GM19463 (cell line): ENCODE data around the gene ADGRG6.
A peak's percentile ranks its signal among the peaks of the same experiment; 100 is the strongest.

ENCODE experiments used
- ATAC-seq: cut with Tn5 transposase; IDR thresholded peaks from one replicate; pipeline ENCODE4 v1.9.1; 2021; ENCODE audit warnings: mild to moderate bottlenecking, moderate library complexity; ENCODE audit not compliant: unreplicated experiment

Gene ADGRG6

GRCh38 chr6:142374091-142374770, 72.4 kb downstream of the ADGRG6 start:
- ATAC-seq = no peak

- no peak for ATAC-seq
Observed at GRCh38 chr6:142374965-142375733, 73.3 kb downstream of the ADGRG6 start.

- ATAC-seq = no peak
Observed at GRCh38 chr6:142376115-142376514, 74.3 kb downstream of the ADGRG6 start.

- ATAC-seq = peak; percentile 35
Observed at GRCh38 chr6:142376800-142377496, 75.1 kb downstream of the ADGRG6 start.

- ATAC-seq = no peak
Observed at GRCh38 chr6:142377497-142377848, 75.7 kb downstream of the ADGRG6 start.

- ATAC-seq = no peak
Observed at GRCh38 chr6:142378138-142378875, 76.5 kb downstream of the ADGRG6 start.

GRCh38 chr6:142380626-142381025, 78.8 kb downstream of the ADGRG6 start:
- no peak for ATAC-seq

GRCh38 chr6:142381181-142381580, 79.4 kb downstream of the ADGRG6 start:
- no peak for ATAC-seq

GRCh38 chr6:142381845-142382378, 80.1 kb downstream of the ADGRG6 start:
- no peak for ATAC-seq

- no peak for ATAC-seq
Observed at GRCh38 chr6:142384519-142385254, 82.9 kb downstream of the ADGRG6 start.

- ATAC-seq = no peak
Observed at GRCh38 chr6:142385352-142385751, 83.5 kb downstream of the ADGRG6 start.

- no peak for ATAC-seq
Observed at GRCh38 chr6:142386657-142387056, 84.8 kb downstream of the ADGRG6 start.

GRCh38 chr6:142387997-142388815, 86.4 kb downstream of the ADGRG6 start:
- no peak for ATAC-seq

GRCh38 chr6:142395266-142395665, 93.5 kb downstream of the ADGRG6 start:
- peak; percentile 12 for ATAC-seq

GRCh38 chr6:142395768-142396231, 94.0 kb downstream of the ADGRG6 start:
- peak; percentile 95 for ATAC-seq

- no peak for ATAC-seq
Observed at GRCh38 chr6:142398353-142398752, 96.5 kb downstream of the ADGRG6 start.

GRCh38 chr6:142399739-142400138, 97.9 kb downstream of the ADGRG6 start:
- no peak for ATAC-seq

GRCh38 chr6:142400495-142400894, 98.7 kb downstream of the ADGRG6 start:
- no peak for ATAC-seq

GRCh38 chr6:142401838-142402237, 100.0 kb downstream of the ADGRG6 start:
- ATAC-seq = no peak
